GM18907 (cell line): Measurements from ENCODE around the gene OASL.

Experiments
- ATAC-seq: cut with Tn5 transposase; IDR thresholded peaks from one replicate; pipeline ENCODE4 v1.9.1; 2021; ENCODE audit warnings: mild to moderate bottlenecking, moderate library complexity; ENCODE audit not compliant: unreplicated experiment

OASL gene

DNA sequence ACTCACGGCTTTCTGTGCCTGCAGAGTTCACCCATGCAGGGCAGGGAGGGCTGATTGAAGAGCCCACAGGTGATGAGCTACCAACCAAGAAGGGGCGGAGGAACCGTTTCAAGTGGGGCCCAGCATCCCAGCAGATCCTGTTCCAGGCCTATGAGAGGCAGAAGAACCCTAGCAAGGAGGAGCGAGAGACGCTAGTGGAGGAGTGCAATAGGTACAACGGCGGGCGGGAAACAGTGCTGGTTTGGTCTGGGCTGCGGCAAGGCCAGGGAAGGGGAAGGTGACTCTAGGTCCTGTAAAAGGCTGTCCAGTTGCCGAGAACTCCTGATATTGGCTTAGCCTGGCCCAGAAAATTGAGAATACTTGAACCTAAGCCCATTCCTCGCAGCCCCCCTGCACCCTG, 45.5 kb downstream of the OASL start:
- no peak for ATAC-seq

DNA sequence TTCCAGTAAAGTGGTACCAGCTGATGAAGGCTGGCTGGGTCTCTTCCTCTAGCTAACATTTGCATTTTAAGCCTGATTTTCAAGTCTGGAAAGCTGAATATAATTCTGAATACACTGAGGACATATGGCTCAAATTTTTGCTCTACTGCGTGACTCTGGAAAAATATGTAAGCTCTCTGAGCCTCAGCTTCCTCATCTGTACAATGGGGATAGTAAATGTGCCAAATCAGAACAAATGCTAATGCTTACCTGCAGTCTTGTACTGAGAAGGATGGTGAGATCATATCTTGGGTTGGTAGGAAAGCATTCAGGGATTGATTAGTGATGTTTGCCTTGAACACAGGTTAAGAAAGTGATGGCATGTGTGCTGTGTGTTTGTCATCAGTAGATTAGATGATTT, 46.1 kb downstream of the OASL start:
- no peak for ATAC-seq

DNA sequence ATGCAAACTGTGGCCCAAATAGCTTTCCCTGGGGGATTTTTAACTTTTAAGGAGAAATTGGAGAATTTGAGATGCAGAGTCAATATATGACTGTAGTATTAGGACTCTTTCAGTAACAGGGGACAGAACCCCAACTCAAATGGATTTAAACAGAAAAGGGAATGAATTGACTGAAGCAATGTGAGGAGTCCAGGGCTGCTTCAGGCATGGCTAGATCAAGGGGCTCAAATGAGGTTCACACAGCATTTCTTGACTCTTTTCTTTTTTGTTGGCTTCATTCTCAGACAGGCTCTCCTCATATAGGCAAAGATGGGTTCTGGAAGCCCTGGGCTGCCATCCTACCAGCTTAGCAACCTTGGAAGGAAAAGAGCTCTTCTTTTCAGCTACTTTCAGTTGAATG, 47.1 kb downstream of the OASL start:
- no peak for ATAC-seq

DNA sequence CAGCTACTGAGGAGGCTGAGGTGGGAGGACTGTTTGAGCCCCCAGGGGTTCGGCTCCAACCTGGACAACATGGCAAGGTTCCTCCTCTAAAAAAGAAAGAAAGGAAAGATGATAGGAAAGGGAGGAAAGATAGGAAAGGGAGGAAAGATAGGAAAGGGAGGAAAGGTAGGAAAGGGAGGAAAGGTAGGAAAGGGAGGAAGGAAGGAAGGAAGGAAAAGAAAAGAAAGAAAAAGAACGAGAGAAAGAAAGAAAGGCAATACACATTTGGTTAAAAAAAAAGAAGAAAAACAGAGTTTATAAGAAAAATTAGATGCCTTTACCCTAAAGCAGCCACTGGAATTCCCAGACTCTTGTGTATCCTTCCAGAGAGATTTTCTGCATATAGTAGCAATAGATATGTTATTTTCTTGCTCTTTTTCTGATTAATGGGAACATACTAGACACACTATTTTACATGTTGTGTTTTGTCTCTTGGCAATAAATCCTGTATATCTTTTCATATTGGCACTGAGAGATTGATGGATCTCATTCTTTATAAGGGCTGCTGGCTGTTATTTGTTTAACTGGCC, 48.5 kb downstream of the OASL start:
- no peak for ATAC-seq

DNA sequence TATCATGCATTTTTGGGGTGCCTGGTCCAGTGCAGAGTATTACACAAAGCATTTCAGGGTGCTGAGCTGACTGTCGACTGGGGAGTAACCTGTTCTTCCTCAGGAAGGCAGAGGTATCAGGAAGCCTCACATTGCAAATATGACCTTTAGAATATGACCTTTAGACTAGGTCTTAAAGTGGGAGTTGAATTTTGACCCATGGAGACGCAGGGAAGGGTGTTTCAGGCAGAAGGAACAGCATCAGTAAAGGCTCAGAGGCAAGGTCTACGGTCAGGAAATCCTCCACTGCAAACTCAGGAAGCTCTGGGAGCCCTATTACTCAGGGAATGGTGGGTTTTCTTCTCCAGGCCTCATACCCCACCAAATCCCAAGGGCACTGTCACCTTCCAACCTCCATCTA, 49.4 kb downstream of the OASL start:
- ATAC-seq: no peak

DNA sequence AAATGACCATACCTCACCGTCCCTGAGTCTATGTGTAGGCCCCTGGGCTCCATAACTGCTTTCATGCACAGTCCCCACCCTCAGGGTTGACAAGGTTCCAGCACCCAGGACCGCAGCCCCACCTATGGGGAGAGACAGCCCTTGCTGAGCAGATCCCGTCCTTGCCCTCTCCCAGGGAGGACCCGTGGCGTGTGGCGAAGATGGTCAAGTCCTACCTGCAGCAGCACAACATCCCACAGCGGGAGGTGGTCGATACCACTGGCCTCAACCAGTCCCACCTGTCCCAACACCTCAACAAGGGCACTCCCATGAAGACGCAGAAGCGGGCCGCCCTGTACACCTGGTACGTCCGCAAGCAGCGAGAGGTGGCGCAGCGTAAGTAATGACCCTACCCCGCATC, 50.4 kb downstream of the OASL start:
- no peak for ATAC-seq

DNA sequence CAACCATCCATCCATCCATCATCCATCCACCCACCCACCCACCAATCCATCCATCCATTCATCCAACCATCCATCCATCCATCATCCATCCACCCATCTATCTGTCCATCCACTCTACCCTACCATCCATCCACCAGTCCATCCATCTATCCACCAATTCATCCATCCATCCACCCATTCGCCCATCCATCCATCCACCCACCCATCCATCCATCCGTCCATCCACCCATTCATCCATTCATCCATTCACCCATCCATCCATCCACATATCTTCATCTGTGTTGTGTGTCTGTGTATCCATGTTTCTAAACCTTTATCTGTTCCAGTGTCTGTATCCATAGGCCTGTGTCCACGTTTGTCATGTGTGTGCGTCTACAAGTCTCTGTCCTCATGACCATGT, 50.8 kb downstream of the OASL start:
- ATAC-seq: no peak

DNA sequence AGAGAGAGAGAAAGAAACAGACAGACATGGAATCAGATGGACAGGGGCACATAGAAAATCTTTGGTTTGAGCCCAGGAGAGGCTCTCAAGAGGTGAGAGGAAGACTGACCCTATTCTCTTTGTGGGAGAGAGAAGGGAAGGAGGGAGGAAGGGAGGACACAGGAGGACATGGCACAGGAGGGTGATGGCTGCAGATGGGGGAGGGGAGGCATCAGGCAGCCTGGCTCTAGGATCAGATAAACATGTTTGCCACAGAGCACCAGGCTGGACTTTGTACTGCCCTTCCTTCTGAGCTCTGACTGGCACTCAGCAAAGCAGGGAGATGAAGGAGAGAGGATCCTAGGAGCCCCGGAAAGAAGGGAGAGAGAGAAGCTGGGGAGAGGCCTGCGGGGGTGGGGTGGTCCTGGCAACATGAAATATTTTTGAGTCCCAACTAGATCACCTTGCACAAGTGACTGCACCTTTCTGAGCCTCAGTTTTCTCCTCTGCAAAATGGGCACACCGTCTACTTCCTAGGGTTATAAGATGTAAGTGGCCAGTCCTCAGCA, 54.6 kb downstream of the OASL start:
- no peak for ATAC-seq

DNA sequence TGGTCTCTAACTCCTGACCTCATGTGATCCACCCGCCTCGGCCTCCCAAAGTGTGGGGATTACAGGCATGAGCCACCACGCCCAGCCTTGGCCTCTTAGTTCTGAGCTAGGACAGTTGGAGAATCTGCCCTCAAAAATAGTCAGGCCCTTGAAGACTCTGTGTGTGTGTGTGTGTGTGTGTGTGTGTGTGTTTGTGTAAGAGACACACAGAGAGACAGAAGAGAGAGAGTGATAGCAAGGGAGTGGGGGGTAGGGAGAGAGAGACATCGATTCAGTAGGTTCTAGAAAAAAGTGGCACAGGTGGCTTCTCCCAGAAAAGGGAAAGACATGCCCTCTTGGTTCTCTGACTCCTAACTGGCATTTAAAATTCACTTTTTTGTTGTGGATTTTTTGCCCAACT, 55.3 kb downstream of the OASL start:
- no peak for ATAC-seq

DNA sequence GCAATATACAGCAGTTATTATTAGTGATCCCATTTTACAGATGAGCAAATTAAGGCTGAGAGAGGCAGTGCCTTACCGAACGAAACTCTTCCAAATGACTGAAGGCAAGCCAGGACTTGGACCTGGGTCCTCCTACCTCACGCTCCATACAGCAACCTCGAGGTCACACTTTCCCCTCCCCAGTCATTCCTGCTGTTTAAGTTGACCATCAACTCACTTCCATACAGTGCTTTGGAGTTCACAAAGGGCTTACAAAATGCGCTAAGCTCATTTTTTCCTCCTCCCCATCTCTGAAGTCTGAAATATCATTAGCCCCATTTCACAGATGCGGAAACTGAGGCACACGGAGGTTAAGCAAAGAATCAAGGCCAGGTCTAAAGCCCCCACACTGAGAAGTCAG, 56.4 kb downstream of the OASL start:
- no peak for ATAC-seq

DNA sequence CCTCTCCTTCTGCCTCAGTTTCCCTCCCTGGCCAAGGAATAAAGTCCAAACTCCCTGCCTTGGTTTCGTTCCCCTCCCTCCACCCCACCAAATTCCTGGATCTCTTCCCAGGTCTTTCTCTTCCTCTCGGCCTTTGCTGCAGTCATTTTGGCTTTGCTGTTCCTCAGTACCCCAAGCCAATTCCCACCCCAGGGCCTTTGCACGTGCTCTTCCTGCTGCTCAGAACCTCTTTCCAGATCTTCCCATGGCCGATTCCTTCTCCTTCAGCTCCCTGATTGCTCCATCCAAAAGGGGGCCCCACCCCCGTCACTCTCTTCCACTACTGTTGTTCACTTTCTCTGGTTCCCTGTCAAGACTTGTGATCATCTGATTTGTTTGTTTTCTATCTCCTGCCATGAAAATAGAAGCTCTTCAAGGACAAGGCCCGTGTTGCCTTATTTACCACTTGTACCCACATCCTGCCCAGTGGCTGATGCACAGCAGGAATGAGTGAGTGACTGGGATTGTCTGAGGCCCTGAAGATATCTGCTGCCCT, 57.6 kb downstream of the OASL start:
- ATAC-seq: no peak

DNA sequence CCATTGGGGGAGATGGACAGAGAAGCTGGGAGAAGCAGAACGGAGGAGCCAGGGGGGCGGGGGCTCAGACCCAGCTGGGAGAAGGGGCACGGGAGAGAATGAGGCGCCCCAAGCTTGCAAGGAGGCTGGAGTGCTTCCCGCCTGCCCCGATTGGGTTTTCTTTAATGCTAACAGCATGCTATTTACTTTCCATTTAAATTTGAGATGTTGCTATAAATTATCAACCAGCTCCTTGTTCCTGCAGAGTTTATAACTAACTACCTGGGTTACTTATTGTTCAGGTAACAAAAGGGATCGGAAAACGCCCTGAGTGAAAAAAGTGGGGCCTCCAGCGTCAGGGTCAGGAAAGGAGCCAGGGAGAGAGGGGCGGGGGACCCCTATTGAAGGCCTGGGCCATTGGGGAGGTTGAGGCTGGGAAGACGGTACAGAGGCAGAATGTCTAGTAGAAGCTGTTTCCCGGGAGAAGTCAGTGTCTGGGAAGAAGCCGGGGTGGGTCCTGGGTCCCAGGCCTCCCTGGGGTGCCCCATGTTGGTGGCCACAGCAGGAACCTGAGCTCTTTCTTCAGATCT, 58.2 kb downstream of the OASL start:
- no peak for ATAC-seq

DNA sequence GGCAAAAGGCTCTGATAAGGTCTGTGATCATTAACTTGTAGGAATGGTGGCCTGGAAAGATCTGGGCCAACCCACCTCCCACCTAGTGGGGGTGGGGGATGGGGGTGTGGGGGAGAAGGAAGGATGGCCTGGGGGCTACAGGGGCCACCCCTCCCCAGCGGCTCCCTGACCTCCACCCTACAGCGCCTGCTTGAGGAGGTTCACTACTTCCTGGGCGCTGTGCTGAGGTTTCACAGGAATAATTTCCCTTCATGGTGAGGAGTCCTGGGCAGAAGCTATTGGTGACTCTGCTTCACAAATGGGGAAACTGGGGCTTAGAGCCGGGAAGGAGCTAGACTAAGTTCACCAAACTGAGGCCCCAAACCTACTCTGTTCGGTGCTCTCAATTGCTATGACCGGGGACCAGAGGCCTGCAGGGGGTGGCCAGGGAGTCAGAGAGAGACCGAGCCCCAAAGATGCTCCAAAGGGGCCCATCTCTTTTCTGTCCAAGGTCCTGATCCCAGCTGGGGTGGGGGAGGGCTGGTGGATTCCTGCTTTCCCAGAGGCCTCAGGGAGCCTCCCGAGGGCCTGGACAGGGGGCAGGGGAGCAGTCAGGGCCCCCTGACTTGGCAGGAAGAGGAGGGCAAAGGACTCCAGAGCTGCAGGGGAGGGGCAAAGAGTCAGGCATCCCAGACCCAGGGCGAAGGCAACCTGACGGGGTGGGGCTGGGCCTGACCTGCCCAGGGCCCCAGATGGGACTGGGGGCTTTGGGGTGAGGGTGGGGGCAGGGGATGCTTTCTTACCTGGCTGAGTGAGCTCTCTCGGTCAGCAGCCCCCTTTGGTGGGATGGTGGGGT, 59.0 kb downstream of the OASL start:
- no peak for ATAC-seq

DNA sequence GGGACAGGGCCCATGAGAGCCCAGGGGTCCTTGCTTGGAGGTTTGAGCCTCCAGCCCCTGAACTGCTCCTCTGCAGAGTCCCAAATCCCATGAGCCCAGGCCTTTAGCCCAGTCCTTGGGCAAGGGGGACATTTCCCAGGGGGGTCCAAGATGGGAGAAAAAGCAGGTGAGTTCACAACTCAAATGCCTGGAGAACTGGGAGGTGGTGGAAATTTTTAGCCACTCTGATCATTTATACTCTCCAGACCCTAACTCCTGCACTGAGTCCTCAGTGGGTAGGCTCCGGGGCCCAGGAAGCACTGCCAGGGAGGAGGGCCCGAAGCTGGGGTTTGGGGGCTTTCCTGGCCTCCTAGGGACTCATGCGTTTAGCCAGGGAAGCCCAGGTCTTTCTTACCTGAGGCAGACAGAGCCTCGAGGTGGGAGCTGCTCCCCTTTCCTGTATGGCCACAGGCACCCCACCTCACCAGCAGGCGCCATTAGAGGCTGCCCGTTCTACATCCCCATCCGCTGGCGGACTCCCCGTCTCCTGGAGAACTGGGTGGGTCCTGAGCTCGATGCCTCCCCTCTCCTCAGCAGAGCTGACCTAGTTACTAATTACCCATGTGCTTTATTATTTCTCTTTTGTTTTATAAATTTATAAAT, 59.7 kb downstream of the OASL start:
- no peak for ATAC-seq

DNA sequence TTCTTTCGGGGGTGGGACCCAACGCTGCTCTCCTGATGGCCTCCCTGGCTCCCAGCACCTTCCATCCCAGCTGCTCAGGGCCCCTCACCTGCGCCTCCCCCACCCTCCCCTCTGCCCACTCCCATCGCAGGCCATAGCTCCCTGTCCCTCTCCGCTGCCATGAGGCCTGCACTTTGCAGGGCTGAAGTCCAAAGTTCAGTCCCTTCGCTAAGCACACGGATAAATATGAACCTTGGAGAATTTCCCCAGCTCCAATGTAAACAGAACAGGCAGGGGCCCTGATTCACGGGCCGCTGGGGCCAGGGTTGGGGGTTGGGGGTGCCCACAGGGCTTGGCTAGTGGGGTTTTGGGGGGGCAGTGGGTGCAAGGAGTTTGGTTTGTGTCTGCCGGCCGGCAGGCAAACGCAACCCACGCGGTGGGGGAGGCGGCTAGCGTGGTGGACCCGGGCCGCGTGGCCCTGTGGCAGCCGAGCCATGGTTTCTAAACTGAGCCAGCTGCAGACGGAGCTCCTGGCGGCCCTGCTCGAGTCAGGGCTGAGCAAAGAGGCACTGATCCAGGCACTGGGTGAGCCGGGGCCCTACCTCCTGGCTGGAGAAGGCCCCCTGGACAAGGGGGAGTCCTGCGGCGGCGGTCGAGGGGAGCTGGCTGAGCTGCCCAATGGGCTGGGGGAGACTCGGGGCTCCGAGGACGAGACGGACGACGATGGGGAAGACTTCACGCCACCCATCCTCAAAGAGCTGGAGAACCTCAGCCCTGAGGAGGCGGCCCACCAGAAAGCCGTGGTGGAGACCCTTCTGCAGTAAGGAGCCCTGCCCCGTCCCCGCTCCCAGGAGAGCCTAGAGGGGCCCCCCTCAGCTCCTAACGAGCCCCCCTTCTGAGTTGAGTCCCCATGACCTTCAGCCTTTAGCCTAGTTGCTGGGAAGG, 60.5 kb downstream of the OASL start, which contains the start of gene HNF1A:
Gene HNF1A (plus strand): TSS at position 248 of the 924 bp plus-strand sequence. CDS start 226 bp downstream, at position 474.
- ATAC-seq: no peak

DNA sequence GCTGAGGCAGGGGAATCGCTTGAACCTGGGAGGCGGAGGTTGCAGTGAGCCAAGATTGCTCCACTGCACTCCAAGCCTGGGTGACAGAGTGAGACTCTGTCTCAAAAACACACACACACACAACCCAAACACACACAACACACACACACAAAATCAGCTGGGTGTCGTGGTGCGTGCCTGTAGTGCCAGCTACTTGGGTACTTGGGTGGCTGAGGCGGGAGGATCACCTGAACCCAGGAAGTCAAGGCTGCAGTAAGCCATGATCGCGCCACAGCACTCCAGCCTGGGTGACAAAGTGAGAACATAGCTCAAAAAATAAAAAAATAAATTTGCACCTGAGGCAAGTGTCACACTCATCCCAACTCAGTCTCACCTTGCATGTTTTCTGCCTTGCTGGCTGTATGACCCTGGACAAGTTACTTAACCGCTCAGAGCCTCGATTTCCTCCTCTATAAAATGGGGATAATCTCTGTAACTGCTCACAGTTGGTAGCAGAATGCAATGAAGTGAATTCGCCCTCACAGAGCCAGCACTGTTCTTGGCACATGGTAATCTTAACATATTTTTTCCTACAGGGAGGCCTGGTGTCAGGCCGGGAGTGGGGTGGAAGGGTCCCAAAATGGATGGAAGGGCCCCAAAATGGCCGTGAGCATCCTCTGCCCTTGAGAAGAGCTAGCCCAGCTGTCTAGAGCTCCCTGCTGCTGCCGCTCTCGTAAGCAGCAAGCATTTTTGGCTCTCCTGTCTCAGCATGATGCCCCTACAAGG, 61.3 kb downstream of the OASL start:
- no peak for ATAC-seq

DNA sequence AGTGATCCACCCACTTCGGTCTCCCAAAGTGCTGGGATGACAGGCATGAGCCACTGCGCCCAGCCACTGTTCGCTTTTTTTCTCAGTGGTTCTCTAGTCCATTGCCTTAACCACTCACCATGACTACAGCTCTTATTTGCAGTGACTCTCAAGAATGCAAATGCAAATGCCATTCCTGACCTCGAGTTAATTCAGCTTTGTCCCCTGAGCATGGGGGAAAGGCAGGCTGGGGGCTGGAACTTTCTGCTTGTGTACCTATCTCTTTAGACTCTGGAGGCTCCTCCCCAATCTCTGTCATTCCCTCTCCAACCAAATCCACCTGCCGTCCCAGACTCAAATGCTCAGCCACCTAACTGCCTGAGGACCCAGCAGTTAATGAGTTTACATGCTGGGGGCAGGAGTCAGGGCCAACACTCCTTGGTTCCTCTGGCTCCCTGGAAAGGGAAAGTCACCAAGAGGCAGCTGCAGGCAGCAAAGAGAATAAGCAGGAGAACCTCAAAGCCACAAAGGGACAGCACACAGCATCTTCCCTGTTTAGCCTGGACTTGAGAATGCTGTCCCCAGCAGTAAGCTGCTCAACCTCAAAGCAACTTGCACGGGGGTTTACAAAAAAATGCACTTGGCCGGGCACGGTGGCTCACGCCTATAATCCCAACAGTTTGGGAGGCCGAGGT, 66.0 kb downstream of the OASL start:
- ATAC-seq: no peak

DNA sequence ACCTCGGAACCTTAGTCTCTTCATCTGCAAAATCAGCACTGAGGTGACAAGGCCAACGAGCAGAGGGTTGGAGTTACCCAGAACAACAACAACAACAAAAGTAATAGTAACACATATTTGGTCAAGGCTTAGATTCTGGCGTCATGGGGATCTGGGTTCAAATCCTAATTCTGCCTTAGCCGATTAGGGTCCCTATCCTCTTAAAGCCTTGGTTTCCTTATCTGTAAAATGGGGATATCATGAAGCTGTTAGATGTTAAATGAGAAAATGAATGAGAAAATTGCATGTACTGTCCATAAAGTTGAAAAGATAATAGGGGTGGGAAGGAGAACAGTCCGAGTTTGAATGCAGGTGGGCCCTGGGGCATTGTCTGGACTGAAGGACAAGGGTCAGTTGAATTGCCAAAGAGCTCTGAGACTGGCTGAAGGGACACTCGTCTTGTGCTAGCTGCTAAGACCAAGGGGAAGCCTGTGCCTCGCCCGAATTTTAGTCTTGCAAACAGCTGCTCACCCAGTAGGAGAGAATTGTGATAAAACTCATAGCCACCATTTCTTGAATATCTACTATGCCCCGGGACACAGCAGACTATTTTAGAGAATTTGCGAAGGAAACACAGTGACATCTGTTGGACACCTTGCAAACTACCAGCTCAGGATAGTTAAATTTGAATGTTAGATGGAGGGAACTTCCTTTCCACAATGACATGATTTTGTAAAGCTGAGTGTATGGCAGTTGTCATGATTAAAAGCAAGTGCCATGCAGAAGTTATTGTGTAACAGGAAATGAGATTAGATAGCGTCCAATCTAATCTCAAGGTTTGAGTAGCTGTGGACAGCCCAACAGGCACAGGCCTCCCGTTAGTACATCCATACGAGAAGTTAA, 67.5 kb downstream of the OASL start:
- ATAC-seq: no peak
